ENCODE measurements around the gene IRF1. TPM values are rescaled to one million over a fixed set of nuclear protein-coding genes. Genes with fewer than 3 reads are reported as not detected.

IRF1 gene
- total RNA-seq, 1 experiment from 2014 or later = 30.1 TPM

- Histone ChIP-seq H3K9ac (ENCODE audit: low read length) (no peak overlapping the region), H3K9me2 (ENCODE audit: insufficient read depth) (no peaks in the 10 kb centered on the region), H4K20me1 (ENCODE audit: insufficient read depth) (no peaks in the 10 kb centered on the region), H3K4me2 (ENCODE audit: low read length) (peak overlapping the region; percentile 24; the same call in 1 of the 2 replicates), H3K4me3 (replicated peaks in 1 of 2; ENCODE audit: low read depth in 1 of 2, low read length in 2 of 2) (no peak overlapping the region), H3K36me3 (ENCODE audit: control insufficient read depth in 1 of 2, insufficient read depth in 2 of 2, low read length in 2 of 2) (no peaks in the 10 kb centered on the region), H3K27ac (ENCODE audit: low read depth, low read length) (no peak overlapping the region), H3K4me1 (ENCODE audit: control insufficient read depth in 1 of 2, insufficient read depth in 2 of 2, low read length in 2 of 2) (peaks cover 13 to 40% of the 10 kb centered on the region in 2 experiments), H2AFZ (ENCODE audit: low read depth, low read length, poor library complexity, severe bottlenecking) (no peak overlapping the region), H3K79me2 (ENCODE audit: insufficient read depth, low read length) (no peaks in the 10 kb centered on the region), H3K27me3 (ENCODE audit: insufficient read depth, low read length) (no peaks in the 10 kb centered on the region), H3K9me3 (ENCODE audit: control insufficient read depth in 1 of 2, insufficient read depth in 1 of 2, low read depth in 1 of 2, low read length in 2 of 2) (no peaks in the 10 kb centered on the region)
- BruUV-seq (replicated peaks) = no TSS peak
- TF ChIP-seq REST (IDR thresholded peaks at IDR 0.05; ENCODE audit: low read depth) = no peak
- peak in 2 of 3 experiments; percentile 28 to 47; a peak in 3 of 6 replicates for TF ChIP-seq CTCF (IDR thresholded peaks at IDR 0.05 in 2 of 3, conservative IDR thresholded peaks at IDR 0.05 in 1 of 3; ENCODE audit: borderline replicate concordance in 1 of 3, insufficient read depth in 1 of 3, low read depth in 2 of 3, low read length in 2 of 3)
- ATAC-seq (peak; percentile 90), DNase-seq (ENCODE audit: low read depth, low spot score) (no peak)
- ChIA-PET RAD21 (ENCODE audit: low non-redundant PET in 1 of 2, low total read pairs in 2 of 2, uncharacterized antibody in 2 of 2, unreplicated experiment in 2 of 2) (no interaction called here), CTCF (interaction anchor here (1.4 to 2.1 kb wide), 3 partner anchors 34 to 360 kb away, joined by 3 to 6 read pairs (median 6); no protein-coding TSS in a partner anchor), POLR2A (interaction anchor here (0.8 kb wide), 1 partner anchor 30 kb away, joined by 3 read pairs; the partner anchor contains the start of gene IRF1)
- intact Hi-C loops (cut with micrococcal nuclease) = no loop called here
Observed at GRCh38 chr5:132459983-132460838, 30.4 kb downstream of the IRF1 start.

Measured in HCT116 (cell line).